ENCODE results near the gene DOCK4. TPM values are rescaled to one million over a fixed set of nuclear protein-coding genes. Genes with fewer than 3 reads are reported as not detected.
A peak's percentile ranks its signal among the peaks of the same experiment; 100 is the strongest.

The DOCK4 gene
- total RNA-seq, 2 donors from 2014 or later = 6.5 to 11.1 TPM

DNA sequence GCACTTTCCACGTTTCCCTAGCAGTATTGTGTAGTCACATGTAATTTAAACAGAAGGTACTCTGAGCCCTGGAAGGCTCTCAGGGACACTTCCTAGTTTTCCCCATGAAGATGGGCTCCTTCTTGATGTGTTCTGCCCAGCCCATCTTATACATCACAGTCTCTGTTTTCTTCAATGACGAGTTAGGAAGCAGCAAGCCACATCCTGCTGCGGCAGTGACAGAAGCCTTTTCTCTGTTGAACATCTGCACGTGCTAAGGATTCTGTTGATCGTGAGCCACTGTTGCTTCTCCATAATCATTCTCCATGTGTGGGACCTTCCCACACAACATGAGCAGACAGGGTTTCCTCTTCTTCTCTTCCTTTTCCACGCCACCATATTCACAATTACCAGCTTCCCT is 346.0 kb downstream of the DOCK4 start:
- no peak overlapping the region for H3K4me3 ChIP-seq
- TF ChIP-seq, protein P1, sequence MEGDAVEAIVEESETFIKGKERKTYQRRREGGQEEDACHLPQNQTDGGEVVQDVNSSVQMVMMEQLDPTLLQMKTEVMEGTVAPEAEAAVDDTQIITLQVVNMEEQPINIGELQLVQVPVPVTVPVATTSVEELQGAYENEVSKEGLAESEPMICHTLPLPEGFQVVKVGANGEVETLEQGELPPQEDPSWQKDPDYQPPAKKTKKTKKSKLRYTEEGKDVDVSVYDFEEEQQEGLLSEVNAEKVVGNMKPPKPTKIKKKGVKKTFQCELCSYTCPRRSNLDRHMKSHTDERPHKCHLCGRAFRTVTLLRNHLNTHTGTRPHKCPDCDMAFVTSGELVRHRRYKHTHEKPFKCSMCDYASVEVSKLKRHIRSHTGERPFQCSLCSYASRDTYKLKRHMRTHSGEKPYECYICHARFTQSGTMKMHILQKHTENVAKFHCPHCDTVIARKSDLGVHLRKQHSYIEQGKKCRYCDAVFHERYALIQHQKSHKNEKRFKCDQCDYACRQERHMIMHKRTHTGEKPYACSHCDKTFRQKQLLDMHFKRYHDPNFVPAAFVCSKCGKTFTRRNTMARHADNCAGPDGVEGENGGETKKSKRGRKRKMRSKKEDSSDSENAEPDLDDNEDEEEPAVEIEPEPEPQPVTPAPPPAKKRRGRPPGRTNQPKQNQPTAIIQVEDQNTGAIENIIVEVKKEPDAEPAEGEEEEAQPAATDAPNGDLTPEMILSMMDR (IDR thresholded peaks at IDR 0.05) = no peak
- H3K9me3 ChIP-seq = no peaks in the 10 kb centered on the region
- no peaks in the 10 kb centered on the region for H3K4me1 ChIP-seq
- no peaks in the 10 kb centered on the region for H3K27me3 ChIP-seq
- no peak overlapping the region for H3K27ac ChIP-seq
- H3K36me3 ChIP-seq = no peaks in the 10 kb centered on the region
- DNase-seq = no peak
- intact Hi-C loops (cut with DNase I) = no loop called here
- no peak overlapping the region for H3K9ac ChIP-seq (ENCODE audit: low read depth in 2 of 2, low read length in 2 of 2)

DNA sequence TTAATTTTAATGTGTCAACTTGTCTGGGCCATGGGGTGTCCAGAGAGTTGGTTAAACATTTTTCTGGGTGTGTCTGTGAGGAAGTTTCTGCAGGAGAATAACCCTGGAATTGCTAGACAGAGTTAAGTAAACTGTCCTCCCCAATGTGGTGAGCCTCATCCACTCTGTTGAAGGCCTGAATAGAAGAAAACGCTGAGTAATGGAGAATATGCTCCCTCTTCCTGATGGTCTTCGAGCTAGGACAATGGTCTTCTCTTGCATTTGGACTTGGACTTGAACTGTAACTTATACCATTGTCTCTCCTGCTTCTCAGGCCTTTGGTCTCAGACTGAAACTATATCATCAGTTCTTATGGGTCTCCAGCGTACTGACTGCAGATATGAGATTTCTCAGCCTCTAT is 347.9 kb downstream of the DOCK4 start:
- intact Hi-C loops (cut with DNase I) = loop anchor here (5.0 kb wide), 1 partner anchor 91 kb away; no protein-coding TSS in a partner anchor
- Histone ChIP-seq H3K9ac (ENCODE audit: low read depth in 2 of 2, low read length in 2 of 2) (no peak overlapping the region), H3K9me3 (no peaks in the 10 kb centered on the region), H3K27ac (no peak overlapping the region), H3K4me3 (no peak overlapping the region), H3K27me3 (no peaks in the 10 kb centered on the region), H3K36me3 (no peaks in the 10 kb centered on the region), H3K4me1 (peaks cover 7% of the 10 kb centered on the region)
- TF ChIP-seq, protein P1 (IDR thresholded peaks at IDR 0.05) = no peak
- DNase-seq = no peak

DNA sequence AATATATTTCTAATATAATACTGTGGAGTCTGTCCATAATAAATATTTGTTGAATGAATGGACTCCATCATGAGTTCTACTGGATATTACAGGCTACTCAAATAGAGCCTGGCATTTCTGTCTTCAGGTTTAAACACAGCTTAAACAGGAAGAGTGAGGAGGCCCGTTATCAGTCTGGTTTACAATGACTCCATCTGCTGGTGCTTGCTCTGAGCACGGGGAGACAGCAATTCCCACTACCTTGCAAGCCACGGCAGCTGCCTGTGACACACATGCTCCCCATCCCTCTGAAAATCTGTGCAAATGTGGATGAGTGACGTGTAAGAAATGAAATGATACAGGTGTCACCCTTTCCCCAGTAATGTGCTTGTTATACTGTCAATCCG is 350.4 kb downstream of the DOCK4 start:
- Histone ChIP-seq H3K4me1 (peaks cover 7% of the 10 kb centered on the region), H3K9ac (ENCODE audit: low read depth in 2 of 2, low read length in 2 of 2) (no peak overlapping the region), H3K4me3 (no peak overlapping the region), H3K27ac (no peak overlapping the region), H3K36me3 (no peaks in the 10 kb centered on the region), H3K27me3 (no peaks in the 10 kb centered on the region), H3K9me3 (no peaks in the 10 kb centered on the region)
- no peak for DNase-seq
- TF ChIP-seq, protein P1 (IDR thresholded peaks at IDR 0.05) = no peak
- intact Hi-C loops (cut with DNase I) = loop anchor here (5.0 kb wide), 1 partner anchor 89 kb away; no protein-coding TSS in a partner anchor

DNA sequence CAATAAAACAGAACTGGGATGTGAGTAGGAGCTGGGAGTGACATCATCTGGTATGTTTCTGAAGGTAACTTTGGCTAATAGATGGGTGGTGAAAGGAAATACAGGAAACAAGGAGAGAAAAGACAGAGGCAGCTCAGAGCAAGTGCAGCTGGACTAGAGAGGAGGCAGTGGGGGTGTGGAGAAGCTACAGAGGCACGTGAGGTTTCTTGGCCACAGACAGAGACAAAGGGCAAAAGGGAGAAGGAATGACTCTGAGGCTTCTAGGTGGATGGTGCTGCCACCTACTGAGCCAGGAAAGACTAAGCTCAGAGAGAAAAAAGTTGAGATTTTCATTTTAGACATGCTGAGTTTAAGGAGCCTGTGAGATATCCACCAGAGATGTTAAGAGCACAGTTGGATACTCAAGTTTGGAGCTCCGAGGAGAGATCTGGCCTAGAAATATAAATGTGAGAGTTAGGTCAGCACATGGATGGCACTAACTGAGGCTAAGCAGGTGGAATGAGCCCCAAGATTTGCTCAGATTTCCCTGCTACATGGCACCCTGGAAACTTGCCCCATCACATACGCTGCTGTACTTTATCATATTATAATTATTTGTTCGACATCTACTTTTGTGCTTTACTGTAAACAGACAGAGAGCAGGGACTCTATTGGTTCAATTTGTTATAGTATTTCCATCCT is 350.9 kb downstream of the DOCK4 start:
- TF ChIP-seq, protein P1 (IDR thresholded peaks at IDR 0.05) = peak; percentile 22
- no peak overlapping the region for H3K9ac ChIP-seq (ENCODE audit: low read depth in 2 of 2, low read length in 2 of 2)
- intact Hi-C loops (cut with DNase I) = loop anchor here (5.0 kb wide), 1 partner anchor 88 kb away; no protein-coding TSS in a partner anchor
- no peaks in the 10 kb centered on the region for H3K27me3 ChIP-seq
- H3K4me1 ChIP-seq = peaks cover 7% of the 10 kb centered on the region
- no peak overlapping the region for H3K27ac ChIP-seq
- no peaks in the 10 kb centered on the region for H3K36me3 ChIP-seq
- H3K9me3 ChIP-seq = no peaks in the 10 kb centered on the region
- no peak overlapping the region for H3K4me3 ChIP-seq
- peak; percentile 69 for DNase-seq

DNA sequence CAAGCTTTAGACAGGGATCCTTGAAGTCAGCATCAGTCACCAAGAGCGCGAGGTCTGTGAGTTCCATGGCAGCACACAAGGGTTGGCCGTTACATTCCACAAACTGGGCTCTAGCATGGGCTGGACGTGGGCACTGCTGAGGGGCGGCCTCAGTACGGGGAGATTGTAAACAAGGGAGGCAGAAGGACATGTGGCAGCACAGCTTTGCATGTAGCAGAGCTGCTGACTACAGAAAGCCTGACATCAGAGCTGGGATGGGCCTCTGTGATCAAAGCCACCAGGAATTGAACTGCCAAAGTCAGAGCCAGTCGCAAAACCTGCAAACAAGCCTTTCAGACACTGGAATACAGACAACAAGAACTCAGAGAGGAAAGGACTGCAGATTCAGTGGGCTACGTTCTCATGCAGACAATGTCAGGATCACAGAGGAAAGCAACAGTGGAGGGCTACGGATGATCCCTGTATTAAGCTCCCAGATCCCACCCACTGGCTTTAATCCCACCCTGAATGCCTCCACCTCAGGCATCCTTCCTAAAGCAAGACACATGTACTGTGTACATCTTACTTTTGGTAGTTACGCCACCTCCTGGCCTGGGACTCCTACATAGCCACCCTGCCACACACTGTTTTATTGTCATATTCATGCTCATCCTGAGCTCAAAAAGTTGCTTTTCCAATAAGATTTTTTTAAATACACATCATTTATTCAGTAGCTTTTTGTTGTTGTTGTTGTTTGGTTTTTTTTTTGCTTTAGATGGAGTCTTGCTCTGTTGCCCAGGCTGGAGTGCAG is 352.8 kb downstream of the DOCK4 start:
- no peaks in the 10 kb centered on the region for H3K36me3 ChIP-seq
- no peak overlapping the region for H3K27ac ChIP-seq
- H3K4me1 ChIP-seq = peaks cover 7% of the 10 kb centered on the region
- no peak for DNase-seq
- TF ChIP-seq, protein P1 (IDR thresholded peaks at IDR 0.05) = no peak
- H3K9me3 ChIP-seq = no peaks in the 10 kb centered on the region
- H3K27me3 ChIP-seq = no peaks in the 10 kb centered on the region
- intact Hi-C loops (cut with DNase I) = loop anchor here (5.0 kb wide), 1 partner anchor 101 kb away; no protein-coding TSS in a partner anchor
- no peak overlapping the region for H3K4me3 ChIP-seq
- H3K9ac ChIP-seq (ENCODE audit: low read depth in 2 of 2, low read length in 2 of 2) = no peak overlapping the region

Data from colonic mucosa (tissue), 4 donors.